GM18909 (cell line): ENCODE measurements around the gene PBX1.
"Not testable (repeated sequence)": the region's sequence is repeated elsewhere in the genome, so short reads cannot be mapped to it uniquely, and the experiment has no call there.

Experiments
- ATAC-seq: cut with Tn5 transposase; IDR thresholded peaks from one replicate; pipeline ENCODE4 v1.9.1; 2021; ENCODE audit warnings: mild to moderate bottlenecking; ENCODE audit not compliant: unreplicated experiment, poor library complexity

PBX1 gene

DNA sequence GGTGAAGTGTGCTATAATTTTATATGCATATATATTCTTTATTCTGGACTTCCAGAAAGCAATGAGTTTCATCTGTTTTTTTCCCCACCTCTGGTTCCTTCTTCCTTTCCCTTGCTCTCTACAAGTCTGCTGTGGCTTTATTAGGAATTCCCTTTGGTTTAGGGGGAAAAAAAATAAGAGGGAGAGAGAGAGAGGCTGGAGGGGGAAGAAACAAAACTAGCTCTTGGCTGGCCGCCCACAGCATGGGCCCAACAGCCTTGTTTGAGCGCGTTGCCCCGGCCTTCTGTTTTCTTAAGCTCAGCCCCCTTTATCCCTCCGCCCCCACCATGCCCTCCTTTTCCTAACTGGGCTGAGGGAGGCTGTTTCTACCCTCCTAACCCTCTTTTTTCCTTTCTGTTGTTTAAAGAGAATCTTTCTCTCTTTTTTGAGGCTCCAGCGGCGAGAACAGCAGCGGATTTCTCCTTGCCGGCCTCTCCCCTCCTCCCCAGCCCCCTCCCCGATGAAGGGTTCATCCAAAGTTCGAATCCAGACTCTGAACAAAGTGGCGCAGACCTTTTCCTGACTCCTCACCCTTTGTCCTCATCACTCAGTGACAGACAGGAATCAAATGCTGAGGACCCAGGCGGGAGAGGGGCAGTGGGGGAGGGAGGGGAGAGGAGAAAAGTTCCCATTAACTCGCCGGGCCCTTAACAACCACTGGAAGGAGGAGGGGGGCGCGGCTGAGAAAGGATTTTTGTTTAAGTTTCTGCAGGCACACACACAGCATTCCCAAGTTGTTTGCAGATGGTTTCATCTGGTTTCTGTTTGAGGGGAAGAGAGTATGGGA, 29.7 kb downstream of the PBX1 start:
- ATAC-seq = no peak

DNA sequence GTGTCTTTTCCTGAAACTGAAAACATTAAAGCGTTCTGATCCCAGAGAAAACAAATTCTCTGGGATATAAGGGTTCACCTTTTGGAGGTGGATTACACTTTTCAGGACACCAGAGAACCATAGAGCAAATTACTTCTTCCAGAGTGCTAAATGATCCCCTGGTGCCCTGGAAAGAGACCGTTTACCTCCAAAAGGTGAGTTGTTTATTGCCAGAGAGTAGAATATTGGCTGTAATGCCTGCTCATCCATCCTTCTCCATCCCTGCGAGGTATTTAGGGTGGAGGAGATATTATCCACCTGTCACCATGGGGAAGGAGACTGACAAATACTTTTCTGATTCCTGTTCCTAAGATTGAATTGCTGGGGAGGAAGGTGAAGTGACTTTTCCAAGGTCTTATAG, 30.4 kb downstream of the PBX1 start:
- no peak for ATAC-seq

- no peak for ATAC-seq
Measured at GRCh38 chr1:164589961-164590507, 31.1 kb downstream of the PBX1 start.

- no peak for ATAC-seq
Measured at GRCh38 chr1:164590592-164590991, 31.6 kb downstream of the PBX1 start.

GRCh38 chr1:164591858-164592257, 32.9 kb downstream of the PBX1 start:
- no peak for ATAC-seq

DNA sequence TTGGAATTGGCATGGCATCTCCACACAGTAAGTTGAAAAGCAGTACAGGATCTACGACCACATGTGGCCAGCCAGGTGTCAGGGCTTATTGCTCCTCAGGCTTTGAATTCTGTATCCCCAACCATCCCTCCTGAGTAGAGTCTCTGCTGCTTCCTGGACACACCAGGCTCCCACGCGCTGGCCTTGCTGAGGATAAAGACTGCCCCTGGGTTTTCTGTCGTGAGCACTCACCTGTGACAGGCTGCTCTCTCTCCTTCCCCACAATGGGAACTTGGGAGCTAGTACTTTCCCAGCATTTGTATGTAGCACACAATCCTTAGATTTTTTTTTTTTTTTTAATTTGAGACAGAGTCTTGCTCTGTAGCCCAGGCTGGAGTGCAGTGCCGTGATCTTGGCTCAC, 33.6 kb downstream of the PBX1 start:
- ATAC-seq = no peak

GRCh38 chr1:164595212-164595611, 36.2 kb downstream of the PBX1 start:
- ATAC-seq = no peak

- ATAC-seq = no peak
Measured at GRCh38 chr1:164596172-164596571, 37.2 kb downstream of the PBX1 start.

DNA sequence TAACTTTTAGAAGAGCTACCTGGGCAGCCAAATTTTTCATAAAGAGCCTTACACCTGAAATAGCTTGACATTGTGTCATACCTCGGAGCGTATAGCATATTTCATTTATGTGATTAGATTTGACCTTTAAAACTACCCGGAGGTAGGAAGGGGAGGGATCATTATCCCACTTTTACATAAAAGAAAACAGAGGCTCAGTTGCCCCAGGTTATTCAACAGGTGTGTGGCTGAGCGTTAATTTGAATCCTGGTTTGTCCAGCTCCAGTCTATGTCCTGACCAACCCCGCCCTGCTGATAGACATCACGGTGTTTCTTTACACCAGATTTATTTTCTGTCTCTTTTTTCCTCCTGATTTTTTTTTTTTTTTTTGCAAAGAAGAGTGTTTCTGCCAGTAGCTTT, 39.7 kb downstream of the PBX1 start:
- no peak for ATAC-seq

GRCh38 chr1:164599272-164599671, 40.3 kb downstream of the PBX1 start:
- ATAC-seq = no peak

DNA sequence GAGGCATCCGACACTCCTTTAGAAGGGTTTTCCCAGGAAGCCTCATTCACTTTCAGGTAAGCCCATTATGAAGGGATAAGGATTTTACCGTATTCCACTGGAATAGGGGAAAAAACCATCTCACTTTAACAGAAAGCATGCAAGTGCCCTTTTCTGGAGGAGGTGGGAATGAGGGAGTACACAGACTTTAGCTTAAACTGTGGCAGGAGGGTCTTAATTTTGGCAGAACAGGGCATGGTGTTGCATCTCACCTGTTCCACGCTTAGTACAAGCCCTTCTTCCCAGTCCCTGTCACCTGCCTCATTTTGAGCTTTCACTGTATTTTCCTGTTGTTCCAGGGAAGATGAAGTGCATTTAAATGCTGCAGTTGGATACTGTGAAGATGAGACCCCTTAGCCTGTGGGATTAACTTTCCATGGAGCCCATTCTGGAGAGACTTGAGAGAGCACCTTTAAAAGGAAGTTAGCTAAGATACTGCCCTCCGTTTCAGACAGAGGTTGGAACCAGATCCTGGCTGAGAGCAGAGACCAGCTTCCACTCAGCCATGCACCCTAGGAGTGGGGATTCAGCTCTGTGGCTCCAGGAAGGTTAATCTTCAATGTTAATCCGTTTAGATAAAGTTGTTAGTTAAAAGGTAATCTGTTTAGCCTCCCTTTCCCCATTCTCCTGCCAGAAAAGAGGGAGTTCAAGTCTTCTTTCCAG, 42.6 kb downstream of the PBX1 start:
- no peak for ATAC-seq

- no peak for ATAC-seq
Measured at GRCh38 chr1:164602101-164602422, 43.1 kb downstream of the PBX1 start.

- ATAC-seq = no peak
Measured at GRCh38 chr1:164602480-164603093, 43.6 kb downstream of the PBX1 start.

DNA sequence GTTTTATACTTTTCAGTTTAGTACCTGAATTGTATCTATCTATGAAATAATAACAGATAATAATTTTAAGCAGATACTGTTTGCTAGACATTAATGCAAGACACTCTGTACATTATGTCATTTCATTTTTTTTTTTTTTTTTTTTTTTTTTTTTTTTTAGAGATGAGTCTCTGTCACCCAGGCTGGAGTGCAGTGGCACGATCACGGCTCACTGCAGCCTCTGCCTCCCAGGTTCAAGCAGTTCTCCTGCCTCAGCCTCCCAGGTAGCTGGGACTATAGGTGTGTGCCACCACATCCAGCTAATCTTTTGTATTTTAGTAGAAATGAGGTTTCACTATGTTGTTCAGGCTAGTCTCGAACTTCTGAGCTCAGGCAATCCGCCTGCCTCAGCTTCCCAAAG, 44.8 kb downstream of the PBX1 start:
- not testable (repeated sequence) for ATAC-seq

DNA sequence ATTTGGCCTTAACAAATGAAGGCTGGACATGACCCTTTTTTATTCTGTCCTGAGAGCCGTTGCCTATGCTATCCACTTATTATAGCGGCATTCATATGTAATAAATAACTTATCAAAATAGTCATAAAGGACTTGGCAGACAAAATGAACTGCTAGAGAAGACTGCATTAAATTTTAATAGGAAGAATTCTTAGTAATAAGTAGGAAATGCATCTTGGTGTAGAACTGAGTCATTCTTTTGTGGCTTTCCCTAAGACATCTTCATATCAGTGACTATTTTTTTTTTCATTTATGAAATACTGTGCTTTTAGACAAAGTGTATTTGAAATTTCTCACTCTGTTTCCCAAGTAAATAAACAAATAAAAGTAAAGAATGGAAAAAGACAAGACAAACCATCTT, 45.6 kb downstream of the PBX1 start:
- ATAC-seq = no peak

GRCh38 chr1:164605254-164606091, 46.5 kb downstream of the PBX1 start:
- ATAC-seq = no peak

DNA sequence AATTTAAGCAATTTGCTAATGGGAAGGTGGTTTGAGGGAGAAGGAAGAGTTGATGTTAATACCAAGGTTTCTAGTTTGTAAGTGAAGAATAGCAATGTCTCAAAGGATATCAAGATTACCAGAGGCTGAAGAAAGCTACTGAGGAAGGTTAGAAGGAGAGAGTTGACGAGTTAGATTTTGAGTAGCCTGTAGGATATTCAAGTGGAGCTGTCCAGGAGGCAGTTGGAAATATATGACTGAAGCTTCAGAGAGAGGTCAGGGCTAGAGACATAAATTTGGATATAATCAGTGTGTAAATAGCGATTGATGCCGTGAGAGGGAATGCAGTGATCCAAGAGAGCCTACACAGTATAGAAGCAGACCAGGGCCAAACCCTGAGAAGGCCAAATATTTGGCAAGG, 48.4 kb downstream of the PBX1 start:
- no peak for ATAC-seq

DNA sequence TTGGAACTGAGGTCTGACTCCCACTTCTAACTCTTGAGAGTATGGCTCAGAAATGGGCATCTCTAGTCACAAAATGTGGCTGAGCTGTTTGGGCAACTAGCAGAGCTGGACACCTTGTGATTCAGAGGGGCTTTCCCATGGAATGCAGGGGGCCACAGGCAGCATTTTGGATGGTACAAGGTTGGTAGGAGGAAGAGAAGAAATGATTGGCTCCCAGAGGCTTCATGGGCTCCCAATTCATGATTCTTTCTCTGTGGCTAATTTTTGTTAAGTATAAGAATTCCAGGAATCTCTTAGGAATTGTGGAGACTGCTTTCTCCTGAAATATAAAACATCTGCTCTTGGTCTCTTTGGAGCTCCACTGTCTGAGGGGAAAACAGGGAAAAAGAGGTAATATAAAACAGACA, 49.7 kb downstream of the PBX1 start:
- ATAC-seq = no peak

DNA sequence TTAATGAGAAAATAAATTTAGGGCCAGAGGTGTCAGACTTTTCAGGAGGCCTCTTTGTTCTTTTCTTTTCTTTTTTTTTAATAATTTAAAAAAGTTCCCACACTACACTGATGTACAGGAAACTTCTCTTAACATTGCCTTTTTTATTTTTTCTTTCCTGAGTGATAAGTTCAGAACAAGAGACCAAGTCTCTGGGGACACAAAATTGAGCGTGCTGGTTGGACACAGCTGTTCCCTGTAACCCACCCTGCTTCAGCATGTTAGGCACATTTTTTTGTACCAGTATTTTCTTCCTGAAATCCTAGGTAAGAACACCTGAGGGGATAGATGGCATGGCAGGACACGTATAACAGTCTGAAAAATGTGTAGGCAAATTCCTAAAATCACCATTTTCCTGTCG, 50.1 kb downstream of the PBX1 start:
- ATAC-seq = no peak

- ATAC-seq = no peak
Measured at GRCh38 chr1:164610538-164611222, 51.7 kb downstream of the PBX1 start.
